Left cardiac atrium (tissue), 4 donors: ENCODE data around the gene CFHR1. TPM values are rescaled to one million over a fixed set of nuclear protein-coding genes. Genes with fewer than 3 reads are reported as not detected.

Experiments
- ATAC-seq, 2 donors: fragments of 200-7000 bp; cut with Tn5 transposase; one replicate each; pipeline ENCODE4 v1.9.1; 2020; ENCODE audit warnings: mild to moderate bottlenecking in 2 of 2, moderate library complexity in 2 of 2
- DNase-seq: peaks from one replicate; pipeline ENCODE4 v3.0.0-alpha.2; 2020
- intact Hi-C, 2 donors: fragments of 100-400 bp; cut with DNase I; formaldehyde crosslinking; loops; one replicate each; pipeline versions ENCODE4 v1.14.1 to v1.15.1; 2022 to 2023
- total RNA-seq, 2 donors: library from RNA; stranded (reverse); fragmentation: NEBNext Ultra II Directional; extraction: Animal tissue kit (Norgen Biotek cat#: 25700); gene quantifications; one replicate each; pipeline ENCODE4 v1.2.1, GENCODE V29; 2021
- donor health status: DM: no; HTN: yes; CAD: no.
- donor health status: DM: no; HTN: yes; CAD: no; lungs with severe emphysema.
- donor health status: DM: yes; HTN: yes; CAD: no.
- donor health status: Dilated cardiomyopathy.

The CFHR1 gene
- total RNA-seq, 2 donors from 2014 or later: 0.21 TPM; not detected in 1

DNA sequence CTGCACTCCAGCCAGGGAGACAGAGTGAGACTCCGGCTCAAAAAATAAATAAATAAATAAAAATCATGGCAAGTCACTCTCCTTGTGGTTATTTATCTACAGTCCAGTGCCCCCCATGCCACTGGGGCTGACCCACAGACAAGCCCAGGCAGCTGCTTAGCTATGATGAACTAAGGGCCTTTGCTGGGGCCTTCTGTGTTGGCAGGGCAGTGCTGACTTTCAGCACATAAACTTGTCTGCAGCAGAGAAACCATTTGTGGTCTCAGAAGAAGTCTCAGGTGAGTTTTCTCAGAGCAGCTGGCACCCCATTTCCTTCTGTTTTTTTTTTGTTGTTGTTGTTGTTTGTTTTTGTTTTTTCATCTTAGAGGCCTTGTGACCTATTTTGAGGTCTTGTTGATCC is 47.4 kb downstream of the CFHR1 start:
- ATAC-seq: no peak
- intact Hi-C loops: no loop called here
- DNase-seq: no peak

DNA sequence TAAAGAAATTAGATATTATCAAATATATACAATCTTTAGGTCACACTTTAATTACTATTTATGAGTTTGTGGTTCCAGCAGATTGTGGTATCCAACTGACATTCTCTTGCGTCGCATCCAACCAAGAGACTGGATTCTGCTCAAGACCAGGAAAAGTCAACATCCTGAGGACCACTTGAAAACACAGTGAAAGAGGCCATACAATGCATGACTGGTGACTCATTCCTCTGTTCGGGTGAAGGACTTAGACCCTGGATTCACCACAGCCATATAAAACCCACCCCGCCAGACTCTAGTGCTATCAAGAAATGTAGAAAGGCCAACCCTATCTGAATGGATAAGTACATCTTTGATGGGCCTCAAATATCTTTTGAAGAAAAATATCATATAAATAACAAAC is 53.9 kb downstream of the CFHR1 start:
- ATAC-seq (no peak), DNase-seq (no peak)
- intact Hi-C loops: no loop called here

GRCh38 chr1:196875935-196876334 is 56.4 kb downstream of the CFHR1 start:
- no peak for ATAC-seq
- intact Hi-C loops: no loop called here
- no peak for DNase-seq

GRCh38 chr1:196877964-196878363 is 58.4 kb downstream of the CFHR1 start:
- no peak for DNase-seq
- intact Hi-C loops: no loop called here
- ATAC-seq: no peak

Other genes starting within 250 kb of the CFHR1 start
- gene KCNT2, start 211.3 kb upstream of the CFHR1 start, total RNA-seq: 1 to 10 TPM; 3.8 to 7.3 TPM
- gene CFH, start 167.7 kb upstream of the CFHR1 start, total RNA-seq: 100 to 1,000 TPM; 131 to 257 TPM
- under 1 TPM in 1 of 2 donors, not detected in 1; 0.39 TPM for gene CFHR3, start 44.9 kb upstream of the CFHR1 start, total RNA-seq
- gene CFHR4, start 68.3 kb downstream of the CFHR1 start, total RNA-seq: not detected
- gene CFHR2, start 124.0 kb downstream of the CFHR1 start, total RNA-seq: not detected
- not detected for gene CFHR5, start 157.8 kb downstream of the CFHR1 start, total RNA-seq
- gene F13B, start 247.5 kb downstream of the CFHR1 start, total RNA-seq: not detected